ENCODE data around the gene SLC24A3.
"Not testable (repeated sequence)": the region's sequence is repeated elsewhere in the genome, so short reads cannot be mapped to it uniquely, and the experiment has no call there.

The SLC24A3 gene

GRCh38 chr20:19603376-19603750 lies 390.9 kb downstream of the SLC24A3 start:
- no peak for DNase-seq

GRCh38 chr20:19605786-19606485 lies 393.5 kb downstream of the SLC24A3 start:
- DNase-seq = no peak

- no peak for DNase-seq
Measured at GRCh38 chr20:19609642-19610223, 397.3 kb downstream of the SLC24A3 start.

- DNase-seq = no peak
Measured at GRCh38 chr20:19615629-19616028, 403.2 kb downstream of the SLC24A3 start.

- DNase-seq = no peak
Measured at GRCh38 chr20:19616081-19616480, 403.6 kb downstream of the SLC24A3 start.

- no peak for DNase-seq
Measured at GRCh38 chr20:19616620-19617019, 404.2 kb downstream of the SLC24A3 start.

- DNase-seq = no peak
Measured at GRCh38 chr20:19617256-19617655, 404.8 kb downstream of the SLC24A3 start.

- no peak for DNase-seq
Measured at GRCh38 chr20:19618711-19619110, 406.3 kb downstream of the SLC24A3 start.

GRCh38 chr20:19619904-19620430 lies 407.5 kb downstream of the SLC24A3 start:
- no peak for DNase-seq

GRCh38 chr20:19620446-19620845 lies 408.0 kb downstream of the SLC24A3 start:
- no peak for DNase-seq

- DNase-seq = no peak
Measured at GRCh38 chr20:19621072-19621471, 408.6 kb downstream of the SLC24A3 start.

GRCh38 chr20:19624221-19624965 lies 412.0 kb downstream of the SLC24A3 start:
- DNase-seq = no peak

GRCh38 chr20:19625426-19625825 lies 413.0 kb downstream of the SLC24A3 start:
- no peak for DNase-seq

- no peak for DNase-seq
Measured at GRCh38 chr20:19626896-19627295, 414.5 kb downstream of the SLC24A3 start.

GRCh38 chr20:19628570-19629134 lies 416.2 kb downstream of the SLC24A3 start:
- peak; percentile 70 for DNase-seq

- DNase-seq = no peak
Measured at GRCh38 chr20:19631410-19631809, 419.0 kb downstream of the SLC24A3 start.

GRCh38 chr20:19633985-19634384 lies 421.5 kb downstream of the SLC24A3 start:
- no peak for DNase-seq

- DNase-seq = not testable (repeated sequence)
Measured at GRCh38 chr20:19639471-19640045, 427.1 kb downstream of the SLC24A3 start.

GRCh38 chr20:19642860-19643259 lies 430.4 kb downstream of the SLC24A3 start:
- DNase-seq = no peak

GRCh38 chr20:19644085-19644484 lies 431.6 kb downstream of the SLC24A3 start:
- DNase-seq = no peak

GRCh38 chr20:19646963-19647362 lies 434.5 kb downstream of the SLC24A3 start:
- no peak for DNase-seq

- no peak for DNase-seq
Measured at GRCh38 chr20:19648024-19648423, 435.6 kb downstream of the SLC24A3 start.

GRCh38 chr20:19649041-19649440 lies 436.6 kb downstream of the SLC24A3 start:
- DNase-seq = no peak
